ENCODE results near the gene ADPRHL1.

DNA sequence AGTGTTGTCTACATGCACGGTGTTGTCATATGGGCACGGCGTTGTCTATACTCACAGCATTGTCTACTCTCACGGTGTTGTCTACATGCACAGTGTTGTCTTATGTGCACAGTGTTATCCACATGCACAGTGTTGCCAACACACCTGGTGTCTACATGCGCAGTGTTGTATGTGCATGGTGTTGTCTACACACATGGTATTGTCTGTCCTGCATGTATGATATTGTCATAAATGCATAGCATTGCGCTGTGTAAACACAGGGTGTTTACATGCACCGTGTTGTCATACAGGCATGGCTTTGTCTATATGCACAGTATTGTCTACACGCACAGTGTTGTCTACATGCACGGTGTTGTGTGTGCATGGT lies 6.8 kb downstream of the ADPRHL1 start:
- TF ChIP-seq, protein P1, sequence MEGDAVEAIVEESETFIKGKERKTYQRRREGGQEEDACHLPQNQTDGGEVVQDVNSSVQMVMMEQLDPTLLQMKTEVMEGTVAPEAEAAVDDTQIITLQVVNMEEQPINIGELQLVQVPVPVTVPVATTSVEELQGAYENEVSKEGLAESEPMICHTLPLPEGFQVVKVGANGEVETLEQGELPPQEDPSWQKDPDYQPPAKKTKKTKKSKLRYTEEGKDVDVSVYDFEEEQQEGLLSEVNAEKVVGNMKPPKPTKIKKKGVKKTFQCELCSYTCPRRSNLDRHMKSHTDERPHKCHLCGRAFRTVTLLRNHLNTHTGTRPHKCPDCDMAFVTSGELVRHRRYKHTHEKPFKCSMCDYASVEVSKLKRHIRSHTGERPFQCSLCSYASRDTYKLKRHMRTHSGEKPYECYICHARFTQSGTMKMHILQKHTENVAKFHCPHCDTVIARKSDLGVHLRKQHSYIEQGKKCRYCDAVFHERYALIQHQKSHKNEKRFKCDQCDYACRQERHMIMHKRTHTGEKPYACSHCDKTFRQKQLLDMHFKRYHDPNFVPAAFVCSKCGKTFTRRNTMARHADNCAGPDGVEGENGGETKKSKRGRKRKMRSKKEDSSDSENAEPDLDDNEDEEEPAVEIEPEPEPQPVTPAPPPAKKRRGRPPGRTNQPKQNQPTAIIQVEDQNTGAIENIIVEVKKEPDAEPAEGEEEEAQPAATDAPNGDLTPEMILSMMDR (conservative IDR thresholded peaks at IDR 0.05 in 1 of 2, IDR thresholded peaks at IDR 0.05 in 1 of 2; ENCODE audit: low read depth in 1 of 2, low read length in 2 of 2) = no peak
- no peak for TF ChIP-seq EZH2 (IDR thresholded peaks at IDR 0.05; ENCODE audit: low read length, missing control alignments)

Measured in fibroblast of lung (primary cell).